DMS 273 (cell line): ENCODE results near the gene TEPSIN.

ENCODE experiments used
- DNase-seq: peaks from one replicate; lab custom pipeline; 2025; ENCODE audit not compliant: unreplicated experiment; lab: John Stamatoyannopoulos, UW

TEPSIN gene

DNA sequence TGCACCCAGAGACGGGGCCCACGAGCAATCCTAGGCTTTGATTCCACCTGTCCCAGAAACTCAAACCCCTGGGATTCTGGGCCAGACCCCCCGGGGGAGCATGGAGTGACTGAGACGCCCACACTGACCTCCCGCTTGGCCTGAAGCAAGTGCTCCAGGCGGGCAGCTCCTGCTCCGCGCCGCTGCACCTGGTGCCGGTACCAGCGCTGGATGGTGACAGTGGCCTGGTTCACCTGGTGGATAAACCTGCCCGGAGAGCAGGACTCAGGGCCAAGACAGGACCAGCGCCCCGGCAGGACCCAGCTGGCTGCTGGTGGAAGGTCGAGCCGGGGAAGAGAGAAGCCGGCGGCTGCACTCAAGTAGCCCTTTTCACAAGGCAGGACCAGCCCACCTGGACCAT lies 38.7 kb downstream of the TEPSIN start:
- DNase-seq = no peak

DNA sequence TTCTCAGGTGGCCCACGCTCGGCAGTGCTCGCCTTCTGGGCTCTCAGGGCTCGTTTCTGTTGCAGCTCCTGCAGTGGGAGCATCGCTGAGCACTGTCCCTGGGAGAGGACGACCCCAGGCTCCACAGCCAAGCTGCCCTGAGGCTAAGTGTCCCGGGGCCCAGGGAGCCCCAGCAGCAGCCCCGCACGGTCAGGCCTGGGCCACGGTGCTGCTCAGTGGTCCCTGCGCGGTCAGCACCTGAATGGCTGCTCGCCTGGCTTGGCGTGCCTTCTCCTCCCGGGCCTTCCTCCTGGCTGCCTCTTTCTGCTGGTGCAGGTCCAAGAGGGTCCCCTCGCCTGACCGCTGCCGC lies 39.4 kb downstream of the TEPSIN start:
- no peak for DNase-seq

- no peak for DNase-seq
Measured at GRCh38 chr17:81198826-81199481, 39.9 kb downstream of the TEPSIN start.

DNA sequence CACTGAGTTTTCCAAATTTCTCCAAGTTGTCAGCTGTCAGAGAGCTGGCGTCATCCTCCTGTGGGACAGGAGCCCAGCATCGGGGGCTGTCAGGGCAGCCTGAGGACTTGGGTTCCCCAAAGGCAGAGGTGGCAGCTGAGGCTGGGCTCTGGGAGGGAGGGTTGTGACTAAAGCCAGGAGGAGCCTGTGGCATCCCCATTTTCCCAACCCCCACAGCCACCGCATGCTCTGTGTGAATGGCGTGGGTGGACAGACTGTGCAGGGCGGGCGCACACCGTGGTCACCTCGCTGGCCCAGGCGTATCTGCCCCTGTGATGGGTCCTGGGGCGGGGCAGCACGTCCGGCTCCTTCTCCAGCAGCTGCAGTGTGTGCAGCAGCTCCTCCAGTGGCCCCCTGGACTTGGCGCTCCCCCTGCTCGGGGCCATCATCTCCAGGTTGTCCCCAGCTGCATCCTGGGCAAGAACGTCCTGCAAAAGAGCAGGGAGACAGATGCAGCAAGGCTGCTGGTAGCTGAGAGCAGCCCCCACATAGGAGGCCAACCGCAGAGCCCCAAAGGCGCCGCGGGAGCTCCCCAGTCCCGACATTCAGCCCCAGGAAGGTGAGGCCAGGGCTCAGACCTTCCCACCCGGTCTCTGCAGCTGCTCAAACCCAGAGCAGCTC lies 40.9 kb downstream of the TEPSIN start:
- DNase-seq = no peak

DNA sequence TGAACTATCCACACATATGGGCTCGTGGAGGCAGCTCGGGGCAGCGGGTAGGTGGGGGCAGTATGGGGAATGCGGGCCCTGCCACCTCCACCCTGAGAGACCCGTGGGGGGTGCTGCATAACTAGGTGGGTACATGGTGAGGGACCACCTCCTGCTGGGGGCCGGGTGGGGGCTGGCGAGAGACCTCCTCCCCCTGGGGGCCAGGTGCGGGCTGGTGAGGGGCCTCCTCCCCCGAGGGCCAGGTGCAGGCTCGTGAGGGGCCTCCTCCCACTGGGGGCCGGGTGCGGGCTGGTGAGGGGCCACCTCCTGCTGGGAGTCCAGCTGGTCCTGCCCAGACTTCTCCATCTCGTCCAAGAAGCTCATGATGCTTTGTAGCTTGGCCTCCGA lies 41.5 kb downstream of the TEPSIN start:
- no peak for DNase-seq

DNA sequence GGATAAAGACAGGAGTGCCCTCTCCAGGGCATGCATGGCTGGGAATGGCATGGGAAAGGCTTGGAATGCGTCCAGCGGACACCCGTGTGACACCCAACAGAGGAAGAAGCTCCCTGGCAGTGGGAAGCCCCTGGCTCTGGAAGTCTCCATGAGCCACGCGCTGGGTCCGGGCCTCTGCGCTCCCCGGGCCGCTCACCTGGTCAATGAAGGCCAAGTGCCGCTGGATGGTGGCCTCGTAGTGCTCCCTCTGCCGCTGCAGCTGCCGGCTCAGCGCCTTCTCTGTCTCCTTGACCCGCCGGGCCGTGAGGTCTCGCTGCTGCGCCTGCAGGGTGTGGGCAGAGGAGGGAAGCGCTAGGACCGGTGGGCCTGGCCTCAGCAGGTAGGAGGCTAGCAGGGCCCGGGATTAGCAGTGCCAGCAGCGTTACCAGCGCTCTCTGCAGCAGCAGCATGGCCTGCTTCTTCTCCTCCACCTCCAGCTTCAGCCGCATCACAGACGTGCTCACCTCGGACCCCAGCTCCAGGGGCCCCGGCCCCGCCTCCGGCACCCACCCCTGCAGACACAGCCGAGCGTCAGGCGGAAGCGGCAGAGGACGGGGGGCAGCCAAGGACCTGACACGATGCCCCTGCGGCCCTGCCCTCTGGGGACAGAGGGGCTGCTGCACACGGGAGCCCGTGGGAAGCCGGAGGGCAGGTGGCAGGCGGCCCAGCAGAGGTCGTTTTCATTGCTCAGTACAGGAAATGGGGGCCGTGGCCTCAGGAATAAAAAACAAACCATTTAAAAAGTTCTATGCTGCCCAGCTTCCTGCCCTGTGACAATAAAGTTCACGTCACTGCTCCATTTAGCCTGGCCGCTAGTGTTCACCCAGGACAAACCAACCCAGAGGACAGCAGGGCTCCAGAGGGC lies 42.1 kb downstream of the TEPSIN start:
- no peak for DNase-seq

DNA sequence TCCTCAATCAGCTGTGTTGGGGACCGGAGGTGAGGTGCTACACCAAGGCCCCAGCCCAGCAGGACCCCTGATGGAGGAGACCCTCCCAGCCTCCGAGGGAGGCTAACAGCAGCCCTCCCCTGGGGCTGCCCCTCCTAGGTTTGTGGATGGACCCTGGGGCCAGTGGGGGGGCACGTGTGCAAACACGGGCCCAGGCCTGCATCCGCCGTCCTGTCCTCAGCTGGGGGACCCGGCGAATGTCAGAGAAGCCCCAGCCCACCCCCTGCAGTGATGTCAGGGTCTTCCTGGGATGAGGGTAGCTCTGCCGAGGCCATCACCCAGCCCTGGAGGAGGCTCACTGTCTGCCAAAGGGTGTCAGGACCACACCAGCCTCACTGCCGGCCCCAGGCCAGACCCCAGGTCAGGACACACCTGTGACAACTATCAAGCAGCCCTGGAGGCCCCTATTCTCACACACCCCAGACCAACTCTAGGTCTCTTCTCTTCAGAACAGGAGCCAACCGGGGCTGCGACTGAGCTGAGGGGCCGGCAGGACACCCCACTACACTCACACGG lies 42.8 kb downstream of the TEPSIN start:
- DNase-seq = no peak

DNA sequence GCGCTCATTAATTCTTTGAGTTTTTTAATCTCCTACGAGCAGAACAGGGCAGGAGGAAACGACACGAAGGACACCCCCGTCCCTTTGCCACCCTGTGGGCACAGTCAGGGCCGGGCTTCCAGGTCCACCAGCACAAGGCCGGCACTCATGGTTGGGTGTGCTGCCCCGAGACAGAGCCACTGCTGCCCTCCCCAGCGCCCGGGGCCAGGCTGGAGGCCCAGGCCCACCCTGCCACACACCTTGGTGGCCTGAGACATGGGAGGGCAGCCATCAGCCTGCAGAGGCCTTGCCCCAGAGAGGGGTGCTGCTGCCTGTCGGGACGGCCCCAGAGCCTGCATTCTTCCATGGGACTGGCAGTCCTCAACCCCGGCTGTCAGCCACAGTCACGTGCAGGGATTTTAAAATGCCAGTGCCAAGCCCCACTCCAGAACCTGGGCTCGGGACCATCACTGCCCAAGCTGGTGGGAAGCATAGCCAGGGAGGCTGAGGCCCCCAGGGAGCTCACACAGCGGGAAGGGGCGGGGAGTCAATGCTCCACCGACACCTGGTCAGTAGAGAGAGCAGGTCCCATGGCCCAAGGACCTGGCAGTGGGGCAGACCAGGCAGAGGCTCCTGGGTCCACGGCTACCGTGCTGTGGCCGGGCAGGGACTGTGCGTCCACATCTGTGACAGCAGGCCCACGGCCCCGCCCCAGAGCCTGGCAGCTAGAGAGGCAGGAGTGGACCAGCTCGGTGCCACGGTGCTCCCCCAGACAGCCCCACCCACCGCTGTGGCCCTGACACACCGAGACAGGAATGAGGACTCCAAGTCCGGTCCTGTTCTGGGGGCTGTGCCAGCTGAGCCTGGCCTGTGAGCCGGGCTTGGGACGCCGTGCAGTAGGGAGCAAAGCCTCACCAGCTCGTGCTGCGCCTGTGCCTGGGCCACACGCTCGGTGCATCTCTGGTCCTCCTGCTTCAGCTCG lies 43.6 kb downstream of the TEPSIN start:
- DNase-seq = no peak

- no peak for DNase-seq
Measured at GRCh38 chr17:81194225-81194760, 44.6 kb downstream of the TEPSIN start.

DNA sequence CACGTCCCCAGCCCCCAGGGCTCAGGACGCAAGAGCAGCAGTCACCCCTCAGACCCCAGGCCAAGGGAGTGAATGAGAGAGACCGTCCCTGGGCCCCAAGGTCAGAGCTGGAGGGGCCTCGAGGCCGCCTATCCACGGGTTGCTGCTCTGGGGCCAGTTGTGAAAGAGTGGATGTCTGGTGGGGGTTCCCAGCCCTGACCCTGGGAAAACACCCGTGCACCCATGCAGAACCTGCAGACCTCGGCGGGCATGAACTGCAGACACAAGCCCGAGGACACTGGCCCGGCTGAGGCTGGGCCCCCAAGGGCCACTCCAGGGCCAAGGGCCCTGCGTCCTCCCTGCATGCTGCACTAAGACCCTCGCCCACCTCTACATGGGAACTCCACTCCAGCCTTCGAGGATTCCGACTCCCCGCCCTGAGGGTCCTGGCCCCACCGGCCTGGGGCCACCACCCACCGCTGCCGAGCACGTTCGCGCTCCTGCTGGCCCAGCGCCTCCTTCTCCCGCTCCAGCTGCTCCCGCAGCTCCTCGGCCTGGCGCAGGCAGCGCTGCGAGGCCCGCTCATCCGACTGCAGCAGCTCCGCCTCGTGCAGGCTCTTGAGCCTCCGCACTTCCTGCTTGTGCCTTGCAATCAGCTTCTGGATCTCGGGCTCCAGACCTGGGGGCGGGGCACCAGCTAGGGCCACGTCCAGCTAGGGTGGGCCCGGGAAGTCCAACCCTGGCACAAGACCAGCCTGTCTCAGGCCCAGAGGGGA lies 45.2 kb downstream of the TEPSIN start:
- DNase-seq = no peak

DNA sequence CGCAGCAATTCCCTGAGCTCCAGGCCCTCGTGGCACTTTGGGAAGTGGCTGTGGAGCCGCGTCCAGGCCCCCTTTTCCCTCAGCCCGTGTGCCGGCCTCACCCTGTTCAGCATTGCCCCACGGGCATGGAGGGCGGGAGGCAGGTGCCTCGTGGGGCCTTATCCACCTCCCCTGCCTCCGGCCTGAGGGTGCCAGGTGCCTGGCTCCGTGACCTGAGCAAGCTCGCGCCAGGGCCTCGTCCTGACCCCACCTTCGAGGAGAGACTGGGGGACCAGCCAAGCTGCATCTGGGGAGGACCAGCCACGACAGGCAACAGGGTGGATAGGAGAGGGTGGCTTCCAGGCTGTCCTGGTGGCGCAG lies 45.8 kb downstream of the TEPSIN start:
- no peak for DNase-seq

- no peak for DNase-seq
Measured at GRCh38 chr17:81192386-81193050, 46.3 kb downstream of the TEPSIN start.

- no peak for DNase-seq
Measured at GRCh38 chr17:81191646-81192045, 47.2 kb downstream of the TEPSIN start.

- no peak for DNase-seq
Measured at GRCh38 chr17:81191116-81191515, 47.7 kb downstream of the TEPSIN start.

DNA sequence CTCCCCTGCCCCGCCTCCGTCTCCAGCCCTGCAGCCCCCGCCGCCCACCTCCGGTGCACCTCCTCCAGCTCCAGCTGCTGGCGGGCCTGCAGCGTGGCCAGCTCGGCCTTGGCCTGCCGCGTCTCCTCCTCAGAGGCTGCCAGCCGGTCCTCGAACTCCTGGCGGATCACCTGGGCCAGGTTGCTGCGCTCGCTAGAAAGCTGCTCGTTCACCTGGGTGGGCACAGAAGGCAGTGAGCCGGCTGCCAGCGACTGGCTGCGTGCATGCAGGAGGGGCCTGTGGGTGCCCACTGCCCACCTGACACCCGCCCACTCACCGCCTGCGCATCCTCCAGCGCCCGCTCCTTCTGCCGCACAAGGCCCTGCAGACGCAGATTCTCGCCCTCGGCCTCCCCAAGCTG lies 48.3 kb downstream of the TEPSIN start:
- DNase-seq = no peak

DNA sequence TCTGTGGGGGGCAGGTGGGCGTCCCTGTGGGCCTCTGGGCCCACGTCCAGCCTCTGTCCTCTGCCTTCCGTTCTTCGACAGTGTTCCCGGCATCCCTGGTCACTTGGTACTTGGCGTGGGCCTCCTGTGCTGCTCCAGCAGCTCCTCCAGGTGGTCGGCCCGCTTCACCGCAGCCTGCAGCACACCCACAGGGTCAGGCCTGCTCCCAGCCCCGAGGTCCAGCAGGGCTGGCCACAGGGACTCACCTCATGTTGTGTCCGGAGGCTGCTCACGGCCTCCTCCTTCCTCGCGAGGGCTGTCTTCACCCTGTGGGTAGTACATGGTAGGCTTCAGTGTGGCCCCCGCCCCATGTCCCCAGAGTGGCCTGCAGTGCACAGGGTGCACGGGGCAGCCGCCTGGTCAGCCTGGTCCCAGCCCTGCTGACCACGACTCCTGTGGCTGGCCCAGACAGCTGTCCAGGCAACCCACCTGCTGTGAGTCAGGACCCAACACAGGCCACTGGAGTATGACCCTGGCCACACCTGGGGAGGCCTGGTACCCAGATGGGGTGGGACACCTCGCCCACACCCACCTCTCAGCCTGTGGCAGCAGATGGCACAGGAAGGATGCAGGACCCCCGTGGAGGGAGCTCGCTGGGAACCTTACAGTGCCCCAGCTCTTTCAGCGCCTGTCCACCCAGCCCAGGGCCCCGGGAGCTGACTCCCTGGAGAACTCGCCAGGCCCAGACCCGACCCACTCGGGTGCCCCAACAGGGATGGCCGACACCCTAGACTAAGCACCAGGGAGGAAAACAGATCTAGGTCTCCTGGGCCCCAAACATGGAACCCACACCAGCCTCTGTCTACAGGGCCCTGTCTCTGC lies 49.0 kb downstream of the TEPSIN start:
- DNase-seq = peak; percentile 36

DNA sequence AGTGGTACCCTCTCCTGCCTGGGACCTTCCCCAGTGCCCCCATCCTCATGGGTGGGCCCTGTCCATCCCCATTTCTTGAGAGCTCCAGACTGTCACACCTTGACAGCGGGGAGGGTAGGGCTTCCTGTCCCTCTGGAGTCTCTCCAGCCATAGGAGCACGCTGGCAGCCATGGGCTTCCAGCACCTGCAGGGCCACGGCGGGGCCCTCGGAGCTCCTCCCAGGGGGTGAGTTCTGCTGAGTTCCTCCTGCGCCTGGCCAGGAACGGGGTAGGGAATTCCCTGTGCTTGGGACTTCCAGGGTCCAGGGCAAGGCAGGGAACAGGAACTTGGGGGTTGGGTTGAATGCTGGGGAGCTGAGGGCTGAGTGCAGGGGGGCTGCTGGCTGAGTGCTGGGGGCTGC lies 49.8 kb downstream of the TEPSIN start:
- DNase-seq = no peak

- no peak for DNase-seq
Measured at GRCh38 chr17:81188491-81188840, 50.4 kb downstream of the TEPSIN start.
